K562 (cell line): ENCODE measurements around the gene TMEM63A. TPM values are rescaled to one million over a fixed set of nuclear protein-coding genes. Genes with fewer than 3 reads are reported as not detected.

Experiments
- CHAMP1 ChIP-seq: fragments of 450-650 bp; IDR thresholded peaks from 2 replicates; pipeline ENCODE4 v1.6.1; 2016; ENCODE audit warnings: mild to moderate bottlenecking
- ELF4 ChIP-seq: fragments of 450-650 bp; formaldehyde crosslinking; IDR thresholded peaks from 2 replicates; pipeline ENCODE4 v1.4.0; 2022; ENCODE audit warnings: missing genetic modification characterization
- GTF2E2 ChIP-seq: fragments of 200-800 bp; sonication (Bioruptor generic); IDR thresholded peaks from 2 replicates; pipeline ENCODE4 v1.6.1; 2016; ENCODE audit warnings: missing genetic modification characterization, missing compliant biosample characterization
- PHF20 ChIP-seq: fragments of 450-650 bp; IDR thresholded peaks from 2 replicates; pipeline ENCODE4 v1.6.1; 2018; ENCODE audit not compliant: partially characterized antibody
- SREBF1 ChIP-seq: fragments of 150-350 bp; IDR thresholded peaks from 2 replicates; pipeline ENCODE4 v1.6.1; 2014; ENCODE audit warnings: antibody characterized with exemption, low read depth, low read length, borderline replicate concordance
- TCF7 ChIP-seq: sonication (generic); IDR thresholded peaks from 2 replicates; pipeline ENCODE4 v1.6.1; 2016; ENCODE audit warnings: antibody characterized with exemption, borderline replicate concordance
- THAP12 ChIP-seq: fragments of 250-450 bp; sonication (Bioruptor Pico); IDR thresholded peaks from 2 replicates; pipeline ENCODE4 v1.9.0; 2021; ENCODE audit warnings: mild to moderate bottlenecking, inconsistent platforms
- TOE1 ChIP-seq, 2 experiments: fragments of 450-650 bp in 1 of 2; sonication (generic) in 1 of 2; formaldehyde crosslinking in 1 of 2; IDR thresholded peaks; 2 replicates each; pipeline versions ENCODE4 v1.7.1 to v1.8.0; 2016 to 2022; ENCODE audit warnings: borderline replicate concordance in 2 of 2, mild to moderate bottlenecking in 2 of 2, antibody characterized with exemption in 1 of 2, inconsistent platforms in 1 of 2, low read depth in 1 of 2, missing genetic modification reagents in 1 of 2, moderate library complexity in 1 of 2
- VEZF1 ChIP-seq: fragments of 200-800 bp; sonication (Bioruptor generic); IDR thresholded peaks from 2 replicates; pipeline ENCODE4 v1.6.1; 2017; ENCODE audit warnings: missing genetic modification characterization, missing compliant biosample characterization
- ZBTB5 ChIP-seq: fragments of 450-650 bp; IDR thresholded peaks from 2 replicates; pipeline ENCODE4 v1.6.1; 2017; ENCODE audit warnings: antibody characterized with exemption
- ZBTB8A ChIP-seq: fragments of 450-650 bp; IDR thresholded peaks from 2 replicates; pipeline ENCODE4 v1.6.1; 2018; ENCODE audit warnings: mild to moderate bottlenecking, moderate library complexity; ENCODE audit not compliant: partially characterized antibody
- ZNF347 ChIP-seq: fragments of 450-650 bp; formaldehyde crosslinking; IDR thresholded peaks from 2 replicates; pipeline ENCODE4 v1.4.0; 2020; ENCODE audit warnings: low read depth, mild to moderate bottlenecking, moderate library complexity
- ZNF395 ChIP-seq: fragments of 200-800 bp; sonication (Bioruptor generic); IDR thresholded peaks from 2 replicates; pipeline ENCODE4 v1.6.1; 2017; ENCODE audit warnings: missing genetic modification characterization, missing compliant biosample characterization
- polyA plus RNA-seq, 8 experiments: library from polyadenylated mRNA; depleted of rRNA in 4 of 8; stranded (reverse) in 5 of 8; unstranded in 3 of 8; fragments of >200 nt; fragmentation: Nextera tagmentation in 2 of 8; fragmentation: Illumina TruSeq in 1 of 8; extraction: Ambion mirVana in 2 of 8; extraction: Trizol in 1 of 8; gene quantifications; 2 replicates each; pipeline versions ENCODE4 v1.2.1 to v1.2.3, GENCODE V29; 2011 to 2014; ENCODE audit warnings: inconsistent platforms in 1 of 8, missing spikeins in 1 of 8
- total RNA-seq, 7 experiments: library from RNA; depleted of rRNA in 6 of 7; stranded (reverse); fragments of >200 nt in 6 of 7; fragmentation: Illumina TruSeq in 2 of 7; extraction: Trizol in 2 of 7; gene quantifications; 2 replicates each; pipeline versions ENCODE4 v1.2.1 to v1.2.3, GENCODE V29; 2011 to 2021; ENCODE audit warnings: low replicate concordance in 1 of 7

Gene TMEM63A
- total and polyA plus RNA-seq, 9 of the 15 experiments (the other 6 are each of a cell fraction or from before 2014, with no cell fraction given), result 2.0 to 54.6 (median 17.5) TPM

GRCh38 chr1:225881959-225882693 lies at the start of gene TMEM63A (continued):
- TF ChIP-seq CHAMP1 (no peak), ZNF395 (CRISPR knock-in tag) (no peak), TOE1 (IDR thresholded peaks at IDR 0.05; ENCODE audit: borderline replicate concordance) (peak; percentile 27), TOE1 (CRISPR knock-in tag; IDR thresholded peaks at IDR 0.05; ENCODE audit: borderline replicate concordance, low read depth) (no peak), TCF7 (no peak), ZBTB5 (no peak), GTF2E2 (tag) (peak; percentile 67), ELF4 (CRISPR knock-in tag) (0 out of 2 replicates have a peak, but pooled peaks have one; percentile 39), VEZF1 (CRISPR knock-in tag) (peak; percentile 34), SREBF1 (0 out of 2 replicates have a peak, but pooled peaks have one; percentile 27), THAP12 (CRISPR knock-in tag) (peak; percentile 65), ZBTB8A (no peak), PHF20 (peak; percentile 56), ZNF347 (CRISPR knock-in tag) (no peak)
